Astrocyte (in vitro differentiated cells and primary cell): ENCODE data around the gene OOEP.

Experiments
- CTCF ChIP-seq: IDR thresholded peaks from 2 replicates; pipeline ENCODE4 v1.5.1; 2011; ENCODE audit warnings: low read depth, mild to moderate bottlenecking, inconsistent platforms, low read length, moderate library complexity; ENCODE audit not compliant: insufficient read depth
- EZH2 ChIP-seq: IDR thresholded peaks from 2 replicates; pipeline ENCODE4 v1.6.1; 2012; ENCODE audit warnings: mild to moderate bottlenecking, low read length, inconsistent platforms; ENCODE audit not compliant: insufficient read depth

GRCh38 chr6:73328790-73329189, 40.9 kb downstream of the OOEP start:
- TF ChIP-seq CTCF (no peak), EZH2 (no peak)
